HFF-Myc (cell line): Measurements from ENCODE around the gene HRH1.

Experiments
- DNase-seq: peaks from one replicate; pipeline ENCODE4 v3.0.0-alpha.2; 2011; ENCODE audit warnings: low read depth; ENCODE audit errors: extremely low read depth
- H3K4me3 ChIP-seq: replicated peaks from 2 replicates; pipeline ENCODE4 v1.5.1; 2011; ENCODE audit warnings: low read depth, mild to moderate bottlenecking, control low read depth, low read length
- CTCF ChIP-seq: IDR thresholded peaks from 2 replicates; pipeline ENCODE4 v1.5.1; 2012; ENCODE audit warnings: mild to moderate bottlenecking, low read depth, low read length, control low read depth; ENCODE audit errors: missing control alignments

Gene HRH1

GRCh38 chr3:11244121-11244677 lies 89.9 kb downstream of the HRH1 start:
- no peak for DNase-seq
- no peak overlapping the region for H3K4me3 ChIP-seq
- TF ChIP-seq CTCF = no peak

GRCh38 chr3:11245276-11245675 lies 91.0 kb downstream of the HRH1 start:
- H3K4me3 ChIP-seq = no peak overlapping the region
- no peak for TF ChIP-seq CTCF
- DNase-seq = no peak

GRCh38 chr3:11245827-11246662 lies 91.8 kb downstream of the HRH1 start:
- TF ChIP-seq CTCF = no peak
- no peak overlapping the region for H3K4me3 ChIP-seq
- no peak for DNase-seq

GRCh38 chr3:11246663-11246970 lies 92.3 kb downstream of the HRH1 start:
- no peak overlapping the region for H3K4me3 ChIP-seq
- DNase-seq = no peak
- no peak for TF ChIP-seq CTCF

GRCh38 chr3:11247362-11247761 lies 93.1 kb downstream of the HRH1 start:
- no peak for DNase-seq
- H3K4me3 ChIP-seq = no peak overlapping the region
- TF ChIP-seq CTCF = no peak

- no peak overlapping the region for H3K4me3 ChIP-seq
- no peak for TF ChIP-seq CTCF
- no peak for DNase-seq
These were observed 94.3 kb downstream of the HRH1 start for GRCh38 chr3:11248596-11248995.
